Left lung (tissue), 10 donors: ENCODE results near the gene PLA2G4A. TPM values are rescaled to one million over a fixed set of nuclear protein-coding genes. Genes with fewer than 3 reads are reported as not detected.
A peak's percentile ranks its signal among the peaks of the same experiment; 100 is the strongest.

ENCODE experiments used
- ATAC-seq: fragments of 200-7000 bp; cut with Tn5 transposase; one replicate; pipeline ENCODE4 v1.9.1; 2020; ENCODE audit warnings: moderate library complexity
- DNase-seq, 4 donors: peaks; one replicate each; pipeline ENCODE4 v3.0.0-alpha.2; 2013 to 2020
- H3K27ac ChIP-seq, 2 donors: fragments of 200-600 bp; sonication (generic) in 1 of 2; one replicate each; pipeline versions ENCODE4 v1.5.0 to v1.8.0; 2020 to 2021
- H3K27me3 ChIP-seq, 2 donors: fragments of 200-600 bp; sonication (generic) in 1 of 2; one replicate each; pipeline versions ENCODE4 v1.5.0 to v1.8.0; 2020 to 2021
- H3K36me3 ChIP-seq, 2 donors: fragments of 200-600 bp; sonication (generic) in 1 of 2; one replicate each; pipeline versions ENCODE4 v1.5.0 to v1.8.0; 2020 to 2021
- H3K4me1 ChIP-seq, 2 donors: fragments of 200-600 bp; one replicate each; pipeline ENCODE4 v1.8.0; 2021
- H3K4me3 ChIP-seq, 2 donors: fragments of 200-600 bp; sonication (generic) in 1 of 2; one replicate each; pipeline versions ENCODE4 v1.5.0 to v1.8.0; 2020 to 2021; ENCODE audit warnings: mild to moderate bottlenecking in 1 of 2
- H3K9me3 ChIP-seq, 2 donors: fragments of 200-600 bp; sonication (generic) in 1 of 2; one replicate each; pipeline versions ENCODE4 v1.5.0 to v1.8.0; 2020 to 2021
- CTCF ChIP-seq, 2 donors: fragments of 200-600 bp; sonication (generic) in 1 of 2; IDR thresholded peaks; one replicate each; pipeline versions ENCODE4 v1.5.0 to v1.8.0; 2021; ENCODE audit warnings: antibody characterized with exemption in 2 of 2
- intact Hi-C, 2 donors: fragments of 100-400 bp; cut with DNase I; formaldehyde crosslinking; loops; one replicate each; pipeline versions ENCODE4 v1.11.2 to v1.14.2; 2022
- polyA plus RNA-seq, 6 donors: library from polyadenylated mRNA; unstranded; fragments of 120-200 nt; gene quantifications; one replicate each; pipeline ENCODE4 v1.2.1, GENCODE V29; 2013; ENCODE audit not compliant: insufficient read length in 6 of 6
- total RNA-seq, 2 donors: library from RNA; stranded (reverse); fragmentation: NEBNext Ultra II Directional; extraction: Animal tissue kit (Norgen Biotek cat#: 25700); gene quantifications; one replicate each; pipeline ENCODE4 v1.2.1, GENCODE V29; 2021
- donor health status: DM: no; HTN: yes; CAD: no.
- donor health status: DM: no; HTN: no; CAD: no.

PLA2G4A gene
- total and polyA plus RNA-seq, 8 donors: 8.2 to 13.9 (median 10.4) TPM

- H3K9me3 ChIP-seq: no peaks in the 10 kb centered on the region
- TF ChIP-seq CTCF (IDR thresholded peaks at IDR 0.05): no peak
- no peaks in the 10 kb centered on the region for H3K27me3 ChIP-seq
- H3K4me3 ChIP-seq: no peak overlapping the region
- H3K4me1 ChIP-seq: peaks cover 0 to 5% of the 10 kb centered on the region in 2 donors
- intact Hi-C loops: loop anchor here in 1 of 2 donors (10.0 kb wide), 1 partner anchor 497 kb away; no protein-coding TSS in a partner anchor
- DNase-seq (no peak), ATAC-seq (no peak)
- H3K36me3 ChIP-seq: no peaks in the 10 kb centered on the region
- H3K27ac ChIP-seq: no peak overlapping the region
These were observed 153.4 kb downstream of the PLA2G4A start for GRCh38 chr1:186982116-186982515.

DNA sequence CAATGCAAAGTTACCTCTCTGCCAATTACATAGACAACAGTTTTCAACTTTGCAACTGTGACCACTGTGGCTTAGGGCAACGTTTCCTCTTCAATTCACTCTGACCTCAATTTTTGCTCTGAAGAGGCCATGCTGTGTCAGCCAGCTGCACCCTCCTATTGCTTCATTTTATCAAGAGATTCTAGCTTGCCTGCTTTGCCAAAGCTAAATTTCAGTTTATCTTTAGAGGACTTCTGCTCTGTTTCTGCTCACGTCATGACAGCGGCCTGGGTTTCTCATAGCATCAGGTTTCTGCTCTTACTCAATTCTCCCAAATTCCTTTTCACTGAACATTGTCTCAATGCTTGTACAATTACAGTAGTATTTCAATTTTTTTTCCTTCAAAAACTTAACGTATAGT lies 154.6 kb downstream of the PLA2G4A start:
- DNase-seq (peak in 1 of 4 donors; percentile 22), ATAC-seq (peak; percentile 44)
- Histone ChIP-seq H3K27ac (no peak overlapping the region), H3K4me1 (peaks cover 0 to 3% of the 10 kb centered on the region in 2 donors), H3K4me3 (no peak overlapping the region), H3K9me3 (no peaks in the 10 kb centered on the region), H3K36me3 (no peaks in the 10 kb centered on the region), H3K27me3 (no peaks in the 10 kb centered on the region)
- intact Hi-C loops: loop anchor here in 1 of 2 donors (10.0 kb wide), 1 partner anchor 499 kb away; no protein-coding TSS in a partner anchor
- no peak for TF ChIP-seq CTCF (IDR thresholded peaks at IDR 0.05)

- Histone ChIP-seq H3K4me1 (no peaks in the 10 kb centered on the region), H3K4me3 (no peak overlapping the region), H3K9me3 (no peaks in the 10 kb centered on the region), H3K36me3 (no peaks in the 10 kb centered on the region), H3K27me3 (no peaks in the 10 kb centered on the region), H3K27ac (no peak overlapping the region)
- intact Hi-C loops: loop anchor here in 1 of 2 donors (10.0 kb wide), 1 partner anchor 500 kb away; no protein-coding TSS in a partner anchor
- no peak for TF ChIP-seq CTCF (IDR thresholded peaks at IDR 0.05)
- no peak for DNase-seq
- no peak for ATAC-seq
These were observed 156.2 kb downstream of the PLA2G4A start for GRCh38 chr1:186984959-186985358.

GRCh38 chr1:186985889-186986491 lies 157.2 kb downstream of the PLA2G4A start:
- no peaks in the 10 kb centered on the region for H3K27me3 ChIP-seq
- H3K9me3 ChIP-seq: no peaks in the 10 kb centered on the region
- no peak overlapping the region for H3K27ac ChIP-seq
- ATAC-seq: peak; percentile 85
- peak in 2 of 4 donors; percentile 42 to 64 for DNase-seq
- no peaks in the 10 kb centered on the region for H3K36me3 ChIP-seq
- no peaks in the 10 kb centered on the region for H3K4me1 ChIP-seq
- TF ChIP-seq CTCF (IDR thresholded peaks at IDR 0.05): peak; percentile 56 to 69
- no peak overlapping the region for H3K4me3 ChIP-seq
- intact Hi-C loops: loop anchor here in 1 of 2 donors (10.0 kb wide), 1 partner anchor 501 kb away; no protein-coding TSS in a partner anchor

DNA sequence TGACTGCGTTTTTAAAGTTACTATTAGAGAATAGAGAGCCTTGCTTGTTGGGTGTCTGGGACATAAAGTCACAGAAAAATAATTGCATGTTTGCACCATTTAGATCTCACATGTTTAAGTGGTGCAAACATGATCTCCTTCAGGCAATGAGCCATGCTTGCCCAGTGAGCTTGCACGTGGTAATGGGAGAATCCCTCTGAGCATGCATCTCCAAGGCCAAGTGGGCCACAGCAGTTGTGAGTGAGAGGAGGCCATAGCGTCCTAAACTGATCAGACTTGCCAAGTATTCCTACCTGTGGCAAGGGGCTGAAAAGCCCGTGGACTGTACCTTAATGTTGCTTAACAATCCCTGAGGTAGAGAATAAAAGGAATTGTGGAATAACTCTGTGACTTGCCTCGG lies 158.3 kb downstream of the PLA2G4A start:
- intact Hi-C loops: loop anchor here in 1 of 2 donors (10.0 kb wide), 1 partner anchor 502 kb away; no protein-coding TSS in a partner anchor

More for the DNA sequence above, 158.3 kb downstream of the PLA2G4A start:
- Histone ChIP-seq H3K4me3 (no peak overlapping the region), H3K9me3 (no peaks in the 10 kb centered on the region), H3K4me1 (no peaks in the 10 kb centered on the region), H3K36me3 (no peaks in the 10 kb centered on the region), H3K27ac (no peak overlapping the region), H3K27me3 (no peaks in the 10 kb centered on the region)
- ATAC-seq: no peak
- TF ChIP-seq CTCF (IDR thresholded peaks at IDR 0.05): no peak
- no peak for DNase-seq
